OCI-LY1 (cell line): ENCODE measurements around the gene MPP2.

Experiments used
- H2AFZ ChIP-seq: fragments of 200-600 bp; sonication (generic), shearing (Covaris generic); 2 replicates; pipeline ENCODE4 v1.6.0; 2014; ENCODE audit warnings: antibody characterized with exemption, mild to moderate bottlenecking, low read length
- H3F3A ChIP-seq: fragments of 200-600 bp; sonication (generic), shearing (Covaris generic); 2 replicates; pipeline ENCODE4 v1.6.0; 2014; ENCODE audit warnings: mild to moderate bottlenecking, antibody characterized with exemption, low read length, moderate library complexity; ENCODE audit not compliant: insufficient read depth
- H3K27ac ChIP-seq: fragments of 200-600 bp; sonication (generic); 2 replicates; pipeline ENCODE4 v1.5.1; 2014; ENCODE audit warnings: low read length, mixed run types, mild to moderate bottlenecking, low read depth; ENCODE audit not compliant: poor library complexity, severe bottlenecking
- H3K27me3 ChIP-seq: fragments of 200-600 bp; sonication (generic); 2 replicates; pipeline ENCODE4 v1.6.0; 2014; ENCODE audit warnings: antibody characterized with exemption, mild to moderate bottlenecking, low read length, moderate library complexity; ENCODE audit not compliant: insufficient read depth
- H3K36me3 ChIP-seq: fragments of 200-600 bp; sonication (generic); 2 replicates; pipeline ENCODE4 v1.6.1; 2014; ENCODE audit warnings: mild to moderate bottlenecking, antibody characterized with exemption, low read length, moderate library complexity, mixed read lengths; ENCODE audit not compliant: insufficient read depth
- H3K4me1 ChIP-seq: fragments of 200-600 bp; sonication (generic); 2 replicates; pipeline ENCODE4 v1.5.1; 2014; ENCODE audit warnings: mild to moderate bottlenecking, low read length, moderate library complexity; ENCODE audit not compliant: insufficient read depth, severe bottlenecking
- H3K4me2 ChIP-seq: fragments of 200-600 bp; sonication (generic), shearing (Covaris generic); 2 replicates; pipeline ENCODE4 v1.6.1; 2014; ENCODE audit warnings: low read length
- H3K4me3 ChIP-seq: fragments of 200-600 bp; sonication (generic); 2 replicates; pipeline ENCODE4 v1.5.1; 2014; ENCODE audit warnings: low read length, low read depth, mild to moderate bottlenecking, mixed read lengths; ENCODE audit not compliant: poor library complexity, severe bottlenecking
- H3K79me2 ChIP-seq: fragments of 200-600 bp; shearing (Covaris generic); 2 replicates; pipeline ENCODE4 v1.6.1; 2016; ENCODE audit warnings: mixed run types, low read length, mixed read lengths; ENCODE audit not compliant: insufficient read depth
- H3K9ac ChIP-seq: fragments of 200-600 bp; sonication (generic), shearing (Covaris generic); 2 replicates; pipeline ENCODE4 v1.6.1; 2014; ENCODE audit warnings: mild to moderate bottlenecking, low read length, mixed read lengths
- H3K9me2 ChIP-seq: fragments of 200-600 bp; sonication (generic), shearing (Covaris generic); 2 replicates; pipeline ENCODE4 v1.6.1; 2014; ENCODE audit warnings: low read depth, mild to moderate bottlenecking, low read length, mixed read lengths
- H3K9me3 ChIP-seq: fragments of 200-600 bp; shearing (Covaris generic); 2 replicates; pipeline ENCODE4 v1.6.1; 2014; ENCODE audit warnings: low read length, mixed read lengths
- H4K20me1 ChIP-seq: fragments of 200-600 bp; sonication (generic), shearing (Covaris generic); 2 replicates; pipeline ENCODE4 v1.6.0; 2016; ENCODE audit warnings: mild to moderate bottlenecking, low read length; ENCODE audit not compliant: insufficient read depth
- CTCF ChIP-seq: fragments of 200-600 bp; sonication (generic), shearing (Covaris generic); IDR thresholded peaks from 2 replicates; pipeline ENCODE4 v1.5.1; 2017; ENCODE audit warnings: mild to moderate bottlenecking, antibody characterized with exemption, low read length, moderate library complexity, mixed read lengths
- EZH2 ChIP-seq: fragments of 200-600 bp; sonication (generic), shearing (Covaris generic); IDR thresholded peaks from 2 replicates; pipeline ENCODE4 v1.8.0; 2017; ENCODE audit warnings: borderline replicate concordance, mixed run types, mild to moderate bottlenecking, antibody characterized with exemption, low read length, moderate library complexity, mixed read lengths

Gene MPP2

GRCh38 chr17:43952724-43953666 lies 45.7 kb upstream of the MPP2 start:
- no peak overlapping the region for H2AFZ ChIP-seq
- H3K79me2 ChIP-seq, result no peaks in the 10 kb centered on the region
- no peak overlapping the region for H3K9ac ChIP-seq
- no peaks in the 10 kb centered on the region for H3K4me1 ChIP-seq
- no peaks in the 10 kb centered on the region for H3K9me3 ChIP-seq
- no peak overlapping the region for H3K27ac ChIP-seq
- no peaks in the 10 kb centered on the region; the same call in 1 of the 2 replicates for H3K27me3 ChIP-seq
- H3F3A ChIP-seq, result no peaks in the 10 kb centered on the region
- H4K20me1 ChIP-seq, result no peaks in the 10 kb centered on the region
- no peaks in the 10 kb centered on the region for H3K9me2 ChIP-seq
- no peaks in the 10 kb centered on the region for H3K36me3 ChIP-seq
- TF ChIP-seq EZH2 (no peak), CTCF (no peak)
- no peak overlapping the region for H3K4me3 ChIP-seq
- no peak overlapping the region for H3K4me2 ChIP-seq

- Histone ChIP-seq H3F3A (no peaks in the 10 kb centered on the region), H3K4me1 (no peaks in the 10 kb centered on the region), H4K20me1 (no peaks in the 10 kb centered on the region), H3K79me2 (no peaks in the 10 kb centered on the region), H3K27ac (no peak overlapping the region), H3K36me3 (no peaks in the 10 kb centered on the region), H3K9ac (no peak overlapping the region), H3K4me3 (no peak overlapping the region), H3K9me3 (no peaks in the 10 kb centered on the region), H3K4me2 (no peak overlapping the region), H2AFZ (no peak overlapping the region), H3K9me2 (no peaks in the 10 kb centered on the region), H3K27me3 (no peaks in the 10 kb centered on the region; the same call in 1 of the 2 replicates)
- TF ChIP-seq CTCF, result no peak
- no peak for TF ChIP-seq EZH2
These were observed 45.0 kb upstream of the MPP2 start for GRCh38 chr17:43952351-43952723.

DNA sequence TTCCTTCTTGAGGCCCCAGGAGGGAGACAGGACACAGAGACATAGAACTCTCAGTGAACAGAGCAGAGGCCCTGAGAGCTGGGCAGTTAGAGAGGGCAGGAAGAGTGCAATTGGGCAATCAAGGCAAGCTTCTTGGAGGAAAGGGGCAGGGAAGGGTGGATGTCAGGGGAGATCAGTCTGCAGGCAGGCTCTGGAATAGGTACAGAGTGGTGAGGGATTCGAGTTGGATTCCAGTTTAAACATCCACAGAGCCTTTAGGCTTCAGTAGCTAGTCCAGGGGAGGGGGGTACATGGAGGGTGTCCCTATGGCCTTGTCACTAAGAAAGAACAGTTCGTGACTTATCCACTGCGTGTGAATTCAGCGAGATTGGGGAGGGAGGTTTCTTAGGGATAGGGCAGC lies 44.4 kb upstream of the MPP2 start:
- Histone ChIP-seq H3K27ac (no peak overlapping the region), H3K36me3 (no peaks in the 10 kb centered on the region), H4K20me1 (no peaks in the 10 kb centered on the region), H3K4me2 (no peak overlapping the region), H3K79me2 (no peaks in the 10 kb centered on the region), H2AFZ (no peak overlapping the region), H3K4me3 (no peak overlapping the region), H3K9me3 (no peaks in the 10 kb centered on the region), H3K9ac (no peak overlapping the region), H3K9me2 (no peaks in the 10 kb centered on the region), H3F3A (no peaks in the 10 kb centered on the region), H3K4me1 (no peaks in the 10 kb centered on the region), H3K27me3 (no peaks in the 10 kb centered on the region; the same call in 1 of the 2 replicates)
- TF ChIP-seq CTCF (no peak), EZH2 (no peak)
